Astrocyte of the cerebellum (primary cell): ENCODE measurements around the gene PIEZO1.

ENCODE experiments used
- DNase-seq: peaks from one replicate; pipeline ENCODE4 v3.0.0-alpha.2; 2011; ENCODE audit warnings: low read depth
- H3K4me3 ChIP-seq: 2 replicates; pipeline ENCODE4 v1.5.1; 2011; ENCODE audit warnings: mild to moderate bottlenecking, low read depth, low read length, moderate library complexity
- in situ Hi-C: cut with HindIII; loops from 2 replicates; pipeline ENCODE4 v1.10.0; 2017; ENCODE audit warnings: low sequenced_read_pairs
- TF ChIP-seq, protein P1 (sequence below): IDR thresholded peaks from 2 replicates; pipeline ENCODE4 v1.5.1; 2012; ENCODE audit warnings: low read length, low read depth, moderate library complexity, mild to moderate bottlenecking; ENCODE audit errors: missing control alignments

Gene PIEZO1

GRCh38 chr16:88821168-88821850 lies 36.3 kb upstream of the PIEZO1 start:
- in situ Hi-C loops: no loop called here
- TF ChIP-seq, protein P1, sequence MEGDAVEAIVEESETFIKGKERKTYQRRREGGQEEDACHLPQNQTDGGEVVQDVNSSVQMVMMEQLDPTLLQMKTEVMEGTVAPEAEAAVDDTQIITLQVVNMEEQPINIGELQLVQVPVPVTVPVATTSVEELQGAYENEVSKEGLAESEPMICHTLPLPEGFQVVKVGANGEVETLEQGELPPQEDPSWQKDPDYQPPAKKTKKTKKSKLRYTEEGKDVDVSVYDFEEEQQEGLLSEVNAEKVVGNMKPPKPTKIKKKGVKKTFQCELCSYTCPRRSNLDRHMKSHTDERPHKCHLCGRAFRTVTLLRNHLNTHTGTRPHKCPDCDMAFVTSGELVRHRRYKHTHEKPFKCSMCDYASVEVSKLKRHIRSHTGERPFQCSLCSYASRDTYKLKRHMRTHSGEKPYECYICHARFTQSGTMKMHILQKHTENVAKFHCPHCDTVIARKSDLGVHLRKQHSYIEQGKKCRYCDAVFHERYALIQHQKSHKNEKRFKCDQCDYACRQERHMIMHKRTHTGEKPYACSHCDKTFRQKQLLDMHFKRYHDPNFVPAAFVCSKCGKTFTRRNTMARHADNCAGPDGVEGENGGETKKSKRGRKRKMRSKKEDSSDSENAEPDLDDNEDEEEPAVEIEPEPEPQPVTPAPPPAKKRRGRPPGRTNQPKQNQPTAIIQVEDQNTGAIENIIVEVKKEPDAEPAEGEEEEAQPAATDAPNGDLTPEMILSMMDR: no peak
- DNase-seq: no peak
- H3K4me3 ChIP-seq: no peak overlapping the region

DNA sequence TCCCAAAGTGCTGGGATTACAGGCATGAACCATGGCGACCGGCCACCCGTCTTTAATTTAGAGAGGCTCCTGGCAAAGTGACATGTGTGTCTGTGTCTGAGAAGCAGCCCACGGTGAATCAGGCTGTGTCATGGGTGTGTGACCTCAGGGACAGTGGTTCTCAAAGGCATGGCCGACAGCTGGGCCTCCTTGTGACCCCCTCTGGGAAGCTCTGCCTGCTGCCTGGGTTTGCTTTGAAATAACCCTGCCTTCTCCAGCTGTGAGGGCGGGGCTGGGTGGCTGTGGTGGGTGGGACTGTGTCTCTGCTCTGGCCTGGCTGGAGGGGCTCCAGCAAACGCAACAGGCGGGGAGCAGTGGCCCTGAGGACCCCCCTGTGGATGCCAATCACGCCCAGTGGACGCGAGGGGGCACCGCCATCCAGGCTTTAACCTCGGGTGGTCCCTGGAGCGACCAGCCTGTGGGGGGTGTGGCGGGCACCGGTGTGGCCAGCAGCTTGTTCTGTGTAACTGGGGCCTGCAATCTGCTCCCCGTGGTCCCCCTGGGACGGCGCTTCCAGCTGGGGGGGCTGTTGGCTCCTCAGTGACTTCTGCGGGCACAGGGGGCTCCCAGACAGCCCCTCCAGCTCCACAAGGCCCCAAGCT lies 35.5 kb upstream of the PIEZO1 start:
- no peak for DNase-seq
- H3K4me3 ChIP-seq: no peak overlapping the region
- in situ Hi-C loops: no loop called here
- TF ChIP-seq, protein P1: no peak

GRCh38 chr16:88819126-88819525 lies 34.1 kb upstream of the PIEZO1 start:
- TF ChIP-seq, protein P1: no peak
- DNase-seq: no peak
- H3K4me3 ChIP-seq: no peak overlapping the region
- in situ Hi-C loops: no loop called here

- no peak for DNase-seq
- in situ Hi-C loops: no loop called here
- no peak overlapping the region for H3K4me3 ChIP-seq
- TF ChIP-seq, protein P1: no peak
Observed at GRCh38 chr16:88818575-88818874, 33.5 kb upstream of the PIEZO1 start.

DNA sequence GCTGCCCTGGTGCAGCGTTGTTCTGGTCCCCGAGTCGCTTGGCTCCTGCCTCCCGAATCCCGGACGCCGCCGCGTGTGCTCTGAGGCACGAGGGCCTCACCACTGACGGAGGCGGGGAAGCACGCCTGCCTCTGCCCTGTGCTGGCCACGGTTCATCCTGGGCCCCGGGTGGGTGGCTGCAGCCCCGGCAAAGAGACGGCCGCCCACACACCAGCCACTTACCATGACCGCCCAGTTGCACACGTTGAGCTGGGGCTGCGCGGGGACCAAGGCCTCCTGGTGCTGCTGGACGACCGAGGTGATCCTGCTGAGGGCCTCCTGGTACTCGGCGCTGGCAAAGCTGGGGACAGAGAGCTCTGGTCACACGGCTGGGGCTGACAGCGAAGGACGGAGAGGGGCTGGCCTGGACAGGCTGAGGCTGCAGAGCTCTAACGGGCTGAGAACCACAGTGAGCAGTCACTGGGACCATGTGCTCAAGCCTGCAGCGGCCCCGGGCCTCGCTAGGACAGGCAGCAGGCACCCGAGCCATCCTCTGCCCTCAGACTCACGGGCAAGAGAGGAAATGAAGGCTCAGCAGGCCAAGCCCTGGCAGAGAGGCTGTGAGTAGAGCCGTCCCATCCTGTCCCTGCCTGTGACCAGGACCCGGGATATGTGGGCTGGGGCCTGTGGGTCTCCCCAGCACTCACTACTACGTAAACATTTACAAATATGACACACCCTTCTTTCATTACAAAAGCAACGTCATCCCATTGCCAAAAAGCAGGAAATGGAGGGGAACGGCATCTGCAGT lies 33.0 kb upstream of the PIEZO1 start:
- in situ Hi-C loops: no loop called here
- TF ChIP-seq, protein P1: no peak
- DNase-seq: no peak
- no peak overlapping the region for H3K4me3 ChIP-seq

GRCh38 chr16:88816736-88817535 lies 31.9 kb upstream of the PIEZO1 start:
- no peak for DNase-seq

More at GRCh38 chr16:88816736-88817535, 31.9 kb upstream of the PIEZO1 start:
- TF ChIP-seq, protein P1: no peak
- in situ Hi-C loops: no loop called here
- no peak overlapping the region for H3K4me3 ChIP-seq
